ENCODE measurements around the gene TXNDC12. TPM values are rescaled to one million over a fixed set of nuclear protein-coding genes. Genes with fewer than 3 reads are reported as not detected.
A peak's percentile ranks its signal among the peaks of the same experiment; 100 is the strongest.
"Not testable (repeated sequence)": the region's sequence is repeated elsewhere in the genome, so short reads cannot be mapped to it uniquely, and the experiment has no call there.

Gene TXNDC12
- total RNA-seq (10 to 100 TPM; 23.1 to 24.4 TPM), total RNA-seq (5.1 to 6.7 reads per million in 2 donors)

GRCh38 chr1:52055066-52055865 is at the start of gene TXNDC12:
TXNDC12 (minus strand) TSS chr1:52055191; CDS start chr1:52055096, 95 bp downstream.
- Mint-ChIP-seq H3K4me1 (peaks cover 36% of the 10 kb centered on the region), H3K27ac (peak within 1 kb of the TSS; percentile 94), H3K4me3 (peak within 1 kb of the TSS; percentile 98), H3K36me3 (ENCODE audit: low read depth) (peaks cover 2% of the 10 kb centered on the region), H3K27me3 (no peaks in the 10 kb centered on the region)
- no peaks in the 10 kb centered on the region for H3K9me3 ChIP-seq (ENCODE audit: control insufficient read depth, low read length, poor library complexity, severe bottlenecking)
- ATAC-seq (peak; percentile 24), DNase-seq (peak; percentile 14 to 50 (median 41))

GRCh38 chr1:52102336-52103013 is 47.5 kb upstream of the TXNDC12 start:
- H3K27me3 Mint-ChIP-seq, result no peaks in the 10 kb centered on the region
- H3K27ac Mint-ChIP-seq, result no peak overlapping the region
- H3K36me3 Mint-ChIP-seq (ENCODE audit: low read depth), result peaks cover 5% of the 10 kb centered on the region
- H3K4me1 Mint-ChIP-seq, result peaks cover 3% of the 10 kb centered on the region
- H3K9me3 ChIP-seq (ENCODE audit: control insufficient read depth, low read length, poor library complexity, severe bottlenecking), result no peaks in the 10 kb centered on the region
- H3K4me3 Mint-ChIP-seq, result no peak overlapping the region
- DNase-seq, result no peak
- no peak for ATAC-seq

GRCh38 chr1:52098139-52098871 is 43.3 kb upstream of the TXNDC12 start:
- H3K27ac Mint-ChIP-seq, result no peak overlapping the region
- H3K4me3 Mint-ChIP-seq, result no peak overlapping the region
- H3K27me3 Mint-ChIP-seq, result no peaks in the 10 kb centered on the region
- DNase-seq (no peak), ATAC-seq (no peak)
- H3K4me1 Mint-ChIP-seq, result peaks cover 2% of the 10 kb centered on the region
- H3K36me3 Mint-ChIP-seq (ENCODE audit: low read depth), result peaks cover 2% of the 10 kb centered on the region
- no peaks in the 10 kb centered on the region for H3K9me3 ChIP-seq (ENCODE audit: control insufficient read depth, low read length, poor library complexity, severe bottlenecking)

- no peak overlapping the region for H3K27ac Mint-ChIP-seq
- no peaks in the 10 kb centered on the region for H3K36me3 Mint-ChIP-seq (ENCODE audit: low read depth)
- peaks cover 2% of the 10 kb centered on the region for H3K4me1 Mint-ChIP-seq
- DNase-seq, result no peak
- H3K4me3 Mint-ChIP-seq, result no peak overlapping the region
- no peaks in the 10 kb centered on the region for H3K27me3 Mint-ChIP-seq
- no peak for ATAC-seq
- H3K9me3 ChIP-seq (ENCODE audit: control insufficient read depth, low read length, poor library complexity, severe bottlenecking), result no peaks in the 10 kb centered on the region
These were observed 41.2 kb upstream of the TXNDC12 start for GRCh38 chr1:52096216-52096615.

- ATAC-seq; H3K9me3 ChIP-seq (ENCODE audit: control insufficient read depth, low read length, poor library complexity, severe bottlenecking); H3K36me3 Mint-ChIP-seq (ENCODE audit: low read depth); H3K27ac Mint-ChIP-seq; H3K27me3 Mint-ChIP-seq; H3K4me1 Mint-ChIP-seq; DNase-seq; H3K4me3 Mint-ChIP-seq: not testable (repeated sequence)
These were observed 39.3 kb upstream of the TXNDC12 start for GRCh38 chr1:52094300-52094699.

GRCh38 chr1:52087892-52088291 is 32.9 kb upstream of the TXNDC12 start:
- DNase-seq; H3K27me3 Mint-ChIP-seq; ATAC-seq; H3K4me1 Mint-ChIP-seq; H3K4me3 Mint-ChIP-seq; H3K36me3 Mint-ChIP-seq (ENCODE audit: low read depth); H3K9me3 ChIP-seq (ENCODE audit: control insufficient read depth, low read length, poor library complexity, severe bottlenecking); H3K27ac Mint-ChIP-seq: not testable (repeated sequence)

- ATAC-seq (no peak), DNase-seq (no peak)
- Mint-ChIP-seq H3K27ac (no peak overlapping the region), H3K4me3 (no peak overlapping the region), H3K4me1 (peaks cover 4% of the 10 kb centered on the region), H3K27me3 (no peaks in the 10 kb centered on the region), H3K36me3 (ENCODE audit: low read depth) (no peaks in the 10 kb centered on the region)
- H3K9me3 ChIP-seq (ENCODE audit: control insufficient read depth, low read length, poor library complexity, severe bottlenecking), result no peaks in the 10 kb centered on the region
These were observed 25.0 kb upstream of the TXNDC12 start for GRCh38 chr1:52080014-52080415.

GRCh38 chr1:52077277-52077676 is 22.3 kb upstream of the TXNDC12 start:
- not testable (repeated sequence) for H3K27me3 Mint-ChIP-seq; ATAC-seq; H3K4me1 Mint-ChIP-seq; DNase-seq; H3K36me3 Mint-ChIP-seq (ENCODE audit: low read depth); H3K9me3 ChIP-seq (ENCODE audit: control insufficient read depth, low read length, poor library complexity, severe bottlenecking); H3K4me3 Mint-ChIP-seq
- H3K27ac Mint-ChIP-seq, result peak overlapping the region; percentile 77

GRCh38 chr1:52072291-52072690 is 17.3 kb upstream of the TXNDC12 start:
- ATAC-seq (no peak), DNase-seq (no peak)
- H3K36me3 Mint-ChIP-seq (ENCODE audit: low read depth), result peaks cover 2% of the 10 kb centered on the region
- peaks cover 17% of the 10 kb centered on the region for H3K4me1 Mint-ChIP-seq
- peak overlapping the region; percentile 16 for H3K27ac Mint-ChIP-seq
- no peaks in the 10 kb centered on the region for H3K27me3 Mint-ChIP-seq
- no peak overlapping the region for H3K4me3 Mint-ChIP-seq
- H3K9me3 ChIP-seq (ENCODE audit: control insufficient read depth, low read length, poor library complexity, severe bottlenecking), result no peaks in the 10 kb centered on the region

- peaks cover 2% of the 10 kb centered on the region for H3K36me3 Mint-ChIP-seq (ENCODE audit: low read depth)
These were observed 15.7 kb upstream of the TXNDC12 start for GRCh38 chr1:52070704-52071103.

GRCh38 chr1:52063192-52063591 is 8.2 kb upstream of the TXNDC12 start:
- no peak for DNase-seq
- H3K4me3 Mint-ChIP-seq, result peak overlapping the region; percentile 36

More at GRCh38 chr1:52070704-52071103, 15.7 kb upstream of the TXNDC12 start:
- no peaks in the 10 kb centered on the region for H3K9me3 ChIP-seq (ENCODE audit: control insufficient read depth, low read length, poor library complexity, severe bottlenecking)
- Mint-ChIP-seq H3K4me1 (peaks cover 17% of the 10 kb centered on the region), H3K4me3 (no peak overlapping the region), H3K27ac (no peak overlapping the region), H3K27me3 (no peaks in the 10 kb centered on the region)
- DNase-seq (no peak), ATAC-seq (no peak)

GRCh38 chr1:52060822-52061221 is 5.8 kb upstream of the TXNDC12 start:
- Mint-ChIP-seq H3K36me3 (ENCODE audit: low read depth) (peaks cover 8% of the 10 kb centered on the region), H3K27me3 (no peaks in the 10 kb centered on the region), H3K4me1 (peaks cover 34% of the 10 kb centered on the region), H3K4me3 (no peak overlapping the region), H3K27ac (no peak overlapping the region)
- no peaks in the 10 kb centered on the region for H3K9me3 ChIP-seq (ENCODE audit: control insufficient read depth, low read length, poor library complexity, severe bottlenecking)
- DNase-seq (no peak), ATAC-seq (no peak)

More at GRCh38 chr1:52063192-52063591, 8.2 kb upstream of the TXNDC12 start:
- H3K9me3 ChIP-seq (ENCODE audit: control insufficient read depth, low read length, poor library complexity, severe bottlenecking), result no peaks in the 10 kb centered on the region
- H3K4me1 Mint-ChIP-seq, result peaks cover 26% of the 10 kb centered on the region
- H3K27me3 Mint-ChIP-seq, result no peaks in the 10 kb centered on the region
- H3K36me3 Mint-ChIP-seq (ENCODE audit: low read depth), result peaks cover 8% of the 10 kb centered on the region
- peak overlapping the region; percentile 84 for H3K27ac Mint-ChIP-seq
- no peak for ATAC-seq

- no peak overlapping the region for H3K27ac Mint-ChIP-seq
These were observed 4.9 kb upstream of the TXNDC12 start for GRCh38 chr1:52059888-52060287.

More at GRCh38 chr1:52059888-52060287, 4.9 kb upstream of the TXNDC12 start:
- Mint-ChIP-seq H3K27me3 (no peaks in the 10 kb centered on the region), H3K4me1 (peaks cover 38% of the 10 kb centered on the region), H3K4me3 (no peak overlapping the region), H3K36me3 (ENCODE audit: low read depth) (peaks cover 11% of the 10 kb centered on the region)
- no peak for ATAC-seq
- DNase-seq, result no peak
- H3K9me3 ChIP-seq (ENCODE audit: control insufficient read depth, low read length, poor library complexity, severe bottlenecking), result no peaks in the 10 kb centered on the region

All from T-helper 17 cell (primary cell).